ENCODE measurements around the gene NDUFS4.
"Not testable (repeated sequence)": the region's sequence is repeated elsewhere in the genome, so short reads cannot be mapped to it uniquely, and the experiment has no call there.

Gene NDUFS4

GRCh38 chr5:53560506-53561191, at the start of gene NDUFS4:
Gene NDUFS4 (plus strand): TSS chr5:53560639. CDS start chr5:53560663, 24 bp downstream.
- TF ChIP-seq CTCF (IDR thresholded peaks at IDR 0.05; ENCODE audit: borderline replicate concordance, insufficient read depth, low read depth, low read length), result no peak
- peak within 1 kb of the TSS; percentile 98 for H3K4me3 ChIP-seq (ENCODE audit: low read depth, low read length)

GRCh38 chr5:53512539-53512938, 47.9 kb upstream of the NDUFS4 start:
- TF ChIP-seq CTCF (IDR thresholded peaks at IDR 0.05; ENCODE audit: borderline replicate concordance, insufficient read depth, low read depth, low read length), result no peak
- H3K4me3 ChIP-seq (ENCODE audit: low read depth, low read length), result no peak overlapping the region

GRCh38 chr5:53515988-53516387, 44.5 kb upstream of the NDUFS4 start:
- no peak for TF ChIP-seq CTCF (IDR thresholded peaks at IDR 0.05; ENCODE audit: borderline replicate concordance, insufficient read depth, low read depth, low read length)
- no peak overlapping the region for H3K4me3 ChIP-seq (ENCODE audit: low read depth, low read length)

- no peak overlapping the region for H3K4me3 ChIP-seq (ENCODE audit: low read depth, low read length)
- TF ChIP-seq CTCF (IDR thresholded peaks at IDR 0.05; ENCODE audit: borderline replicate concordance, insufficient read depth, low read depth, low read length), result no peak
Observed at GRCh38 chr5:53520813-53521212, 39.6 kb upstream of the NDUFS4 start.

GRCh38 chr5:53537711-53538110, 22.7 kb upstream of the NDUFS4 start:
- no peak for TF ChIP-seq CTCF (IDR thresholded peaks at IDR 0.05; ENCODE audit: borderline replicate concordance, insufficient read depth, low read depth, low read length)
- no peak overlapping the region for H3K4me3 ChIP-seq (ENCODE audit: low read depth, low read length)

- not testable (repeated sequence) for H3K4me3 ChIP-seq (ENCODE audit: low read depth, low read length)
Observed at GRCh38 chr5:53540739-53541138, 19.7 kb upstream of the NDUFS4 start.

GRCh38 chr5:53541859-53542258, 18.6 kb upstream of the NDUFS4 start:
- H3K4me3 ChIP-seq (ENCODE audit: low read depth, low read length), result no peak overlapping the region
- TF ChIP-seq CTCF (IDR thresholded peaks at IDR 0.05; ENCODE audit: borderline replicate concordance, insufficient read depth, low read depth, low read length), result no peak

All from GM12875 (cell line).